Body of pancreas (tissue), 4 donors: Measurements from ENCODE around the gene WDR26. TPM values are rescaled to one million over a fixed set of nuclear protein-coding genes. Genes with fewer than 3 reads are reported as not detected.
A peak's percentile ranks its signal among the peaks of the same experiment; 100 is the strongest.
"Not testable (repeated sequence)": the region's sequence is repeated elsewhere in the genome, so short reads cannot be mapped to it uniquely, and the experiment has no call there.

Experiments used
- ATAC-seq: fragments of 150-250 bp; one replicate; pipeline ENCODE4 v1.9.1; 2016
- DNase-seq, 4 donors: peaks; one replicate each; pipeline ENCODE4 v3.0.0-alpha.2; 2019
- H3K27ac ChIP-seq, 4 donors: fragments of 200-600 bp; sonication (generic); 1 replicate in 3 of 4; 2 replicates in 1 of 4; pipeline versions ENCODE4 v1.5.1 to v1.6.1; 2016 to 2019; ENCODE audit warnings: mild to moderate bottlenecking in 1 of 4, mixed read lengths in 1 of 4, moderate library complexity in 1 of 4
- H3K27me3 ChIP-seq, 2 donors: fragments of 200-600 bp; sonication (generic); one replicate each; pipeline ENCODE4 v1.6.0; 2016; ENCODE audit warnings: mild to moderate bottlenecking in 1 of 2
- H3K36me3 ChIP-seq, 2 donors: fragments of 200-600 bp; sonication (generic); replicated peaks in 1 of 2; 2 replicates each; pipeline ENCODE4 v1.5.1; 2016; ENCODE audit warnings: low read depth in 2 of 2; ENCODE audit not compliant: insufficient read depth in 1 of 2
- H3K4me1 ChIP-seq: fragments of 200-600 bp; sonication (generic); one replicate; pipeline ENCODE4 v1.6.0; 2016
- H3K4me3 ChIP-seq, 2 donors: fragments of 200-600 bp; sonication (generic); 1 replicate in 1 of 2; 2 replicates in 1 of 2; pipeline ENCODE4 v1.5.1; 2016 to 2019
- H3K9me3 ChIP-seq, 3 donors: fragments of 200-600 bp; sonication (generic); 1 replicate in 2 of 3; 2 replicates in 1 of 3; pipeline ENCODE4 v1.5.1; 2016
- POLR2A ChIP-seq, 3 donors: fragments of 450-650 bp; IDR thresholded peaks; one replicate each; pipeline ENCODE4 v1.6.1; 2016; ENCODE audit warnings: antibody characterized with exemption in 3 of 3, mild to moderate bottlenecking in 2 of 3
- WGBS, 2 donors: methylation state at CpG; one replicate each; pipeline ENCODE4 v1.1.5; 2017; 5-methylcytosine and 5-hydroxymethylcytosine counted together
- intact Hi-C: fragments of 100-400 bp; cut with DNase I; formaldehyde crosslinking; loops from one replicate; pipeline ENCODE4 v1.15.1; 2023
- total RNA-seq, 2 donors: library from RNA; depleted of rRNA; stranded (reverse); fragments of >200 nt; gene quantifications; one replicate each; pipeline ENCODE4 v1.1.0, GENCODE V29; 2016
- TF ChIP-seq, protein P1 (sequence below), 7 experiments: fragments of 450-650 bp in 4 of 7; fragments of 200-600 bp in 3 of 7; sonication (generic) in 3 of 7; IDR thresholded peaks; one replicate each; pipeline ENCODE4 v1.5.1; 2016 to 2019; ENCODE audit warnings: antibody characterized with exemption in 7 of 7

Gene WDR26
- total RNA-seq, 2 donors from 2014 or later: 29.3 to 49.3 TPM

DNA sequence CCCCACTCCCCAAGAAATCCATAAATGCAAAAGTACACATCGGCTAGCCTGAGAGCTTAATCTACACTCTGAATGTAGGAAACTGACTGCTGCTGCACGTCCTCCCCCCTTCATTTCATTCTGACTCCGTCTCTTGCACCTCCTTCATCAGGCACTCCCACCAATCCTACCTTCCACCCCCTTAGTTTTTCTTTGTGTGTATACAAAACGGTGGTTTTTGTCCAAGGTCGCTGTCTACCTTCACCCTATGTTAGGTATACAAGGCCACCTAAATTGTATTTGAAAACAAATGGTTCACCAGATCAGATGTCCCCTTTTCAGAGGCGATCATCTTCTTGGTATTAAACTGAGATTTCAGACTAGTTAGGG is 1.9 kb downstream of the WDR26 start:
- Histone ChIP-seq H3K4me3 (peak overlapping the region in 1 of 2 donors; percentile 90), H3K4me1 (peaks cover 62% of the 10 kb centered on the region), H3K27me3 (no peaks in the 10 kb centered on the region), H3K9me3 (no peaks in the 10 kb centered on the region), H3K36me3 (no peaks in the 10 kb centered on the region), H3K27ac (peak overlapping the region; percentile 95 to 99 (median 98))
- ATAC-seq (no peak), DNase-seq (no peak)
- no peak for TF ChIP-seq POLR2A (IDR thresholded peaks at IDR 0.05)
- TF ChIP-seq, protein P1, sequence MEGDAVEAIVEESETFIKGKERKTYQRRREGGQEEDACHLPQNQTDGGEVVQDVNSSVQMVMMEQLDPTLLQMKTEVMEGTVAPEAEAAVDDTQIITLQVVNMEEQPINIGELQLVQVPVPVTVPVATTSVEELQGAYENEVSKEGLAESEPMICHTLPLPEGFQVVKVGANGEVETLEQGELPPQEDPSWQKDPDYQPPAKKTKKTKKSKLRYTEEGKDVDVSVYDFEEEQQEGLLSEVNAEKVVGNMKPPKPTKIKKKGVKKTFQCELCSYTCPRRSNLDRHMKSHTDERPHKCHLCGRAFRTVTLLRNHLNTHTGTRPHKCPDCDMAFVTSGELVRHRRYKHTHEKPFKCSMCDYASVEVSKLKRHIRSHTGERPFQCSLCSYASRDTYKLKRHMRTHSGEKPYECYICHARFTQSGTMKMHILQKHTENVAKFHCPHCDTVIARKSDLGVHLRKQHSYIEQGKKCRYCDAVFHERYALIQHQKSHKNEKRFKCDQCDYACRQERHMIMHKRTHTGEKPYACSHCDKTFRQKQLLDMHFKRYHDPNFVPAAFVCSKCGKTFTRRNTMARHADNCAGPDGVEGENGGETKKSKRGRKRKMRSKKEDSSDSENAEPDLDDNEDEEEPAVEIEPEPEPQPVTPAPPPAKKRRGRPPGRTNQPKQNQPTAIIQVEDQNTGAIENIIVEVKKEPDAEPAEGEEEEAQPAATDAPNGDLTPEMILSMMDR (IDR thresholded peaks at IDR 0.05): no peak
- WGBS, 2 donors: 0 to 1% methylated on average over 6 of the region's 6 CpGs
- intact Hi-C loops: no loop called here

DNA sequence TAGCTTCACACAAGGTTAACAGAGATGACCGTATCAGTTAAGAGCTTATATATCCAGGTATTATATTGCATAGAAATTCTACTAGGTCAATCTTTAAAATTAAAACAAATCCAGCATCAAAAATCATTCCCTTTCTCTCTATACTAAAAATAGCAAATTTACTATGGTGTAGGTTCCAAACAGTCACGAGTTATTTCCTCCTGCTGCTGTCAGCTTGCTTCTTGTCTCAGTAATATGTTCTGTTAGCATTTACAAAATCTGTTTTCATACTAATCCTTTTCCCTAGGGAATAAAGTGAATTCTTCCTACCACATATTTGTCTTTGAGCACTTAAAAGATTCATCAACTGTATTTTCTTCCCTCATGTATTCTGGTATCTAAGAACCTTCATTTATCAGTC is 2.5 kb downstream of the WDR26 start:
- no peaks in the 10 kb centered on the region for H3K9me3 ChIP-seq
- intact Hi-C loops: no loop called here
- ATAC-seq: no peak
- no peaks in the 10 kb centered on the region for H3K27me3 ChIP-seq
- H3K36me3 ChIP-seq: no peaks in the 10 kb centered on the region
- 5 to 9% methylated on average over 2 of the region's 2 CpGs for WGBS, 2 donors
- H3K4me3 ChIP-seq: peak overlapping the region in 1 of 2 donors; percentile 90
- H3K4me1 ChIP-seq: peaks cover 63% of the 10 kb centered on the region
- peak overlapping the region; percentile 95 to 99 (median 98) for H3K27ac ChIP-seq
- TF ChIP-seq, protein P1 (IDR thresholded peaks at IDR 0.05): no peak
- no peak for TF ChIP-seq POLR2A (IDR thresholded peaks at IDR 0.05)
- no peak for DNase-seq

DNA sequence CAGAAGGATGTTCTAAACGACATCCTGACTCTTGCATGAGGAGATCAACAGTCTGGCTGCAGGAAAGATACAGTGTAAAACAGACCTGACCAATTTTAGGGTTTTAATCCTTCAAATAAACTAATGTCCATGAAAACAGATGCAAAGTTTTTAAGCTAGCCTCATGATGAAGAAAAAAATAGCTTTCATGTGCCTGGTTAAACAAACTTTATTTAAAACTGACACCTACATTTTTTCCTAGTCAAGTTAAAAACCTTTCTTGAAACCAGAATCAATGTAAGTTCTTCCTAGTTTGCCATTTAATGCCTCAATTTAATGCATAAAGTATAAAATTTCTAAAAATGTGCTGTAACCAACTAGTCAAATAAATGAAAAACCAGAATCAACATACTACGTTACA is 2.9 kb downstream of the WDR26 start:
- 6% methylated on average over 2 of the region's 2 CpGs for WGBS, 2 donors
- H3K27me3 ChIP-seq: no peaks in the 10 kb centered on the region
- H3K4me1 ChIP-seq: peaks cover 59% of the 10 kb centered on the region
- H3K4me3 ChIP-seq: peak overlapping the region in 1 of 2 donors; percentile 6
- H3K27ac ChIP-seq: peak overlapping the region in 3 of 4 donors; percentile 97 to 99 (median 99)
- ATAC-seq (no peak), DNase-seq (no peak)
- intact Hi-C loops: no loop called here
- no peaks in the 10 kb centered on the region for H3K9me3 ChIP-seq
- no peak for TF ChIP-seq POLR2A (IDR thresholded peaks at IDR 0.05)
- TF ChIP-seq, protein P1 (IDR thresholded peaks at IDR 0.05): no peak
- H3K36me3 ChIP-seq: no peaks in the 10 kb centered on the region

DNA sequence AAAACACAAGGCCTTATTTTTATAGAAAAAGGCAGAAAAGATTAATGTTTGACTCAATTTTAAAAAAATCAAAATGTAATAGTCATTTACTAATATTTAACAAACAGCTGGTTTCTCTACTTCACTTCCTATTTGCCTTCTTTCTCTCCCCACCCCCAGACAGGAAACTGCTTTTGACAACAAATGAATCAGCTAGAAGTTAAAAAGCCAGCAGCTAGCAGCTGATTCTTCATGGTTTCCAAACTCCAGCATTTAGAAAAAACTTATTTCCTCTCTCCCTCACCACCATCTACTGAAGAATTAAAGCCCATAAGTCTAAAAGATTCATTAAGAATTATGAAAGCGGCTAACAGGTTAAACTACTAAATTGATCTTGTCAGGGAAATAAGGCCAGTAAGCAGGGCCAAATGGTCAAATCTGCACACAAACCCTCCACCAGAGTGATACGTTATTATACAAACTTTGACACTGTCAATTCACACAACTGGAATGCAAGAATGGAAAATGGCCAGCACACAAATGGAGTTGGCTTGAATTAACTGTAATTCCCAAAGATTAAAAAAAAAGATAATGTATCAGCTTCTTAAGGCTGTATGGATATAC is 4.0 kb downstream of the WDR26 start:
- Histone ChIP-seq H3K4me1 (peaks cover 49% of the 10 kb centered on the region), H3K27ac (peak overlapping the region; percentile 58 to 99 (median 87)), H3K4me3 (no peak overlapping the region), H3K9me3 (no peaks in the 10 kb centered on the region), H3K36me3 (no peaks in the 10 kb centered on the region), H3K27me3 (no peaks in the 10 kb centered on the region)
- intact Hi-C loops: no loop called here
- WGBS, 2 donors: 9 to 23% methylated on average over 2 of the region's 2 CpGs
- no peak for TF ChIP-seq POLR2A (IDR thresholded peaks at IDR 0.05)
- ATAC-seq: no peak
- peak in 3 of 4 donors; percentile 33 to 64 (median 36) for DNase-seq

DNA sequence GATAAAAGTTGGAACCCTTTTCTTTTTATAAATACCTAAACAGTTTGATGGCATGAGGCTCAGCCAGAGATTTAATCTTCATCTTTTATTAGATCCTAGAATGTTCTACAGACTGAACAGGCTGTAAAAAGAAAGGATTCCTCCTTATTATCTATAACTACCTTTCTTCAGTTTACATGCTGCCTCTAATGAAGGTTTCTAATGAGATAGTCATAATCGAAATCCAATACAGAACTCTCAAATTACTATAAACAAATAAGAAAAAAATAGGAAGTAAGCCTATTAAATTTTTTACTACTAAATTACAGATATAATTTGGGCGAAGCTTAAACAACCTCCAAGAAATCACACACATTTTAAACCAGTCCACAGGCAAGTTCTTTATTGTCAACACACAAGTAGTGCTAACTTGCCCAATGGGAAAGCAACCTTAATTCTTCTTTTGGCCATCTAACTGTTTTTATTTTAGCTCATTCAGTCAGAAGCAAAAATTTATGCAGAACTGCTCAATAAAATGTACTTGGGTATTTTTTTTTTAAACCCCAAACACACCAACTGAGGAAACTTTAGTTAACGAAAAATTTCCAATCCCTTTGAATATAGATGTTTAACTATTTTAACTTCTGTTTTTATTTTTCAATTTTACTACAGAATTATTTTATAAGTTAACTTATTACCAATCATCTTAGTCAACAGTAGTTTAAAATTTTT is 4.8 kb downstream of the WDR26 start:
- 58 to 67% methylated on average over 3 of the region's 3 CpGs for WGBS, 2 donors
- no peak for ATAC-seq
- H3K9me3 ChIP-seq: no peaks in the 10 kb centered on the region
- TF ChIP-seq POLR2A (IDR thresholded peaks at IDR 0.05): no peak
- TF ChIP-seq, protein P1 (IDR thresholded peaks at IDR 0.05): no peak
- H3K4me1 ChIP-seq: peaks cover 43% of the 10 kb centered on the region
- H3K27ac ChIP-seq: peak overlapping the region in 3 of 4 donors; percentile 0 to 99 (median 77)
- no peaks in the 10 kb centered on the region for H3K27me3 ChIP-seq
- H3K4me3 ChIP-seq: no peak overlapping the region
- DNase-seq: no peak
- peaks cover 0 to under 1% of the 10 kb centered on the region in 2 donors for H3K36me3 ChIP-seq
- intact Hi-C loops: no loop called here

DNA sequence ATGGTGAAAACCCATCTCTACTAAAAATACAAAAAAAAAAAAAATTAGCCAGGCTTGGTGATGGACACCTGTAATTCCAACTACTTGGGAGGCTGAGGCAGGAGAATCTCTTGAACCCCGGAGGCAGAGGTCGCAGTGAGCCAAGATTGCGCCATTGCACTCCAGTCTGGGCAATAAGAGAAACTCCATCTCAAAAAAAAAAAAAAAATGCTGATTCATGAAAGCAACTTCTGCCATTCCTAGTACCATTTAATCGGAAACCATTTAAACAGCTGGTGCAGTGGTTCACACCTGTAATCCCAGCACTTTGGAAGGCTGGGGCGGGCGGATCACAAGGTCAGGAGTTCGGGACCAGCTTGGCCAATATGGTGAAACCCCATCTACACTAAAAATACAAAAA is 5.9 kb downstream of the WDR26 start:
- H3K27ac ChIP-seq: not testable (repeated sequence)
- WGBS, 2 donors: 82 to 93% methylated on average over 7 of the region's 7 CpGs
- H3K4me1 ChIP-seq: peaks cover 43% of the 10 kb centered on the region

More for the DNA sequence above, 5.9 kb downstream of the WDR26 start:
- H3K27me3 ChIP-seq, ATAC-seq, DNase-seq, H3K9me3 ChIP-seq, H3K36me3 ChIP-seq, H3K4me3 ChIP-seq, intact Hi-C loops: not testable (repeated sequence)
